Cardiac muscle cell (in vitro differentiated cells and primary cell): ENCODE measurements around the gene CYSLTR1. TPM values are rescaled to one million over a fixed set of nuclear protein-coding genes. Genes with fewer than 3 reads are reported as not detected.

Experiments used
- DNase-seq, 2 donors: peaks; one replicate each; pipeline versions ENCODE4 v3.0.0 to v3.0.0-alpha.2; 2010 to 2017; ENCODE audit warnings: low read depth in 1 of 2, low spot score in 1 of 2
- H3K27ac ChIP-seq: fragments of 200-600 bp; sonication (generic); 2 replicates; pipeline ENCODE4 v1.5.1; 2016
- H3K27me3 ChIP-seq: fragments of 200-600 bp; sonication (generic); 2 replicates; pipeline ENCODE4 v1.6.0; 2016; ENCODE audit warnings: control low read depth
- H3K36me3 ChIP-seq: fragments of 200-600 bp; sonication (generic); 2 replicates; pipeline ENCODE4 v1.5.1; 2016; ENCODE audit warnings: control low read depth
- H3K4me1 ChIP-seq: fragments of 200-600 bp; sonication (generic); 2 replicates; pipeline ENCODE4 v1.8.1; 2017; ENCODE audit warnings: low read depth, mild to moderate bottlenecking, mixed run types
- H3K4me3 ChIP-seq: fragments of 200-600 bp; sonication (generic); 2 replicates; pipeline ENCODE4 v1.5.1; 2016; ENCODE audit warnings: mild to moderate bottlenecking
- H3K9me3 ChIP-seq: fragments of 200-600 bp; sonication (generic); 2 replicates; pipeline ENCODE4 v1.5.1; 2017; ENCODE audit warnings: low read depth, mild to moderate bottlenecking, control low read depth
- polyA plus RNA-seq: library from polyadenylated mRNA; unstranded; fragments of >200 nt; fragmentation: Nextera tagmentation; extraction: Ambion mirVana; gene quantifications from 2 replicates; pipeline ENCODE4 v1.2.1, GENCODE V29; 2016
- total RNA-seq: library from RNA; depleted of rRNA; stranded (reverse); fragments of >200 nt; gene quantifications from 2 replicates; pipeline ENCODE4 v1.2.3, GENCODE V29; 2016
- TF ChIP-seq, protein P1 (sequence below): IDR thresholded peaks from 2 replicates; pipeline ENCODE4 v1.5.1; 2012; ENCODE audit warnings: low read depth, mild to moderate bottlenecking, low read length

Gene CYSLTR1
- total and polyA plus RNA-seq, 2 experiments from 2014 or later, result not detected

DNA sequence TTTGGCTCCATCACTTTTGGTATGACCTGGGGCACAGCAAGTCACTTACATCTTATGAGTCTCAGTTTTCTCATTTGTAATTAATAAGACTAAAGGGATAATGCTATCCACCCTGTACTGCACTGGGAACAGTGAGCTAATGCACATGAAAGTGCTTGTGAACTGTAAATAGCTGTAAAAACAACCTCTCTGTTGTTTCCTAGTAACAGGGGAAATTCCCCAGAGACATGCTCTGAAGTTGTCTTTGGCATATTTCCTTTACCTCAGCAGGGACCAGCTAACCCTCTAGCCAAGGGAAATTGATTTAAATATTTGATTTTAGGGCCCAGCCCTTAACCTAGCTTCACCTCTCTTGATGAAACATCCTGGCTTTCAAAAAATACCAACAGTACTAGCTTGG, 6.1 kb upstream of the CYSLTR1 start:
- no peaks in the 10 kb centered on the region for H3K36me3 ChIP-seq
- H3K4me1 ChIP-seq, result no peaks in the 10 kb centered on the region
- H3K9me3 ChIP-seq, result no peaks in the 10 kb centered on the region
- H3K27ac ChIP-seq, result no peak overlapping the region
- TF ChIP-seq, protein P1, sequence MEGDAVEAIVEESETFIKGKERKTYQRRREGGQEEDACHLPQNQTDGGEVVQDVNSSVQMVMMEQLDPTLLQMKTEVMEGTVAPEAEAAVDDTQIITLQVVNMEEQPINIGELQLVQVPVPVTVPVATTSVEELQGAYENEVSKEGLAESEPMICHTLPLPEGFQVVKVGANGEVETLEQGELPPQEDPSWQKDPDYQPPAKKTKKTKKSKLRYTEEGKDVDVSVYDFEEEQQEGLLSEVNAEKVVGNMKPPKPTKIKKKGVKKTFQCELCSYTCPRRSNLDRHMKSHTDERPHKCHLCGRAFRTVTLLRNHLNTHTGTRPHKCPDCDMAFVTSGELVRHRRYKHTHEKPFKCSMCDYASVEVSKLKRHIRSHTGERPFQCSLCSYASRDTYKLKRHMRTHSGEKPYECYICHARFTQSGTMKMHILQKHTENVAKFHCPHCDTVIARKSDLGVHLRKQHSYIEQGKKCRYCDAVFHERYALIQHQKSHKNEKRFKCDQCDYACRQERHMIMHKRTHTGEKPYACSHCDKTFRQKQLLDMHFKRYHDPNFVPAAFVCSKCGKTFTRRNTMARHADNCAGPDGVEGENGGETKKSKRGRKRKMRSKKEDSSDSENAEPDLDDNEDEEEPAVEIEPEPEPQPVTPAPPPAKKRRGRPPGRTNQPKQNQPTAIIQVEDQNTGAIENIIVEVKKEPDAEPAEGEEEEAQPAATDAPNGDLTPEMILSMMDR, result no peak
- no peaks in the 10 kb centered on the region for H3K27me3 ChIP-seq
- DNase-seq, result no peak
- H3K4me3 ChIP-seq, result no peak overlapping the region

DNA sequence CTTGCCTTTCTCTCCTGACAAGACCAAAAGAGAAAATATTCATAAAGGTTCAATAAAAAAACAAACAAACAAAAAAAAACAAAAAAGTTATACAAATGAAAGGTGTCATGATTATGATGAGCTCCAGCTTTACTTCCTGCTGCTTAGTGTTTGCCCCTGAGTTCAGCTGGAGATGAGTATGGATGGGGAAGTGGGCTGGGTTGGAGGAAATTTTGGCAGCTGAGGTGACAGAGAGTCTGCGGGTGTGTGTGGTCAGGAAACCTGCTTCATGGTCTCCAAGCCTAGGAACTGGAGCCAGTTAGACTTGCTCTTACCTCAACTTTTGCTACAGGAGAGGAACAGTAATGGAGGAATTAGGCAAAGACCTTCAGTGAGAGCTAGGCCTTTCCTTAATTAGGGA, 4.3 kb upstream of the CYSLTR1 start:
- Histone ChIP-seq H3K27me3 (no peaks in the 10 kb centered on the region), H3K4me1 (no peaks in the 10 kb centered on the region), H3K27ac (no peak overlapping the region), H3K36me3 (no peaks in the 10 kb centered on the region), H3K4me3 (no peak overlapping the region), H3K9me3 (no peaks in the 10 kb centered on the region)
- TF ChIP-seq, protein P1, result no peak
- DNase-seq, result no peak

DNA sequence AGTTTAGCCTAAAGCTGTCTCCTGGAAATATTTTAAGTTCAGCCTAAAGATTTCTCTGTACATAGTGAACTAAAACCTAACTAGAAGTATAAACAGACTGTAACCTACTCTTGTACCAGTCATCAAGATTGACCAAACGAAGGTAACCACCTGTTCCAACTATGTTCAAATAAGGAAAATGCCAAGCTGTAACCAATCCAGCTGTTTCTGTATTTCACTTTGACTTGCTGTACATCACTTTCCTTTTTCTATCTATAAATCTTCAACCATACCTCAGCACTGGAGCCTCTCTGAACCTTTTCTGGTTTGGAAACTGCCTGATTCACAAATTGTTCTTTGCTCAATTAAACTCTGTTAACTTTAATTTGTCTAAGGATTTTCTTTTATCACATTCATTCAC, 3.1 kb upstream of the CYSLTR1 start:
- no peak overlapping the region for H3K4me3 ChIP-seq
- no peaks in the 10 kb centered on the region for H3K4me1 ChIP-seq
- no peaks in the 10 kb centered on the region for H3K9me3 ChIP-seq
- H3K36me3 ChIP-seq, result no peaks in the 10 kb centered on the region
- no peak overlapping the region for H3K27ac ChIP-seq
- no peaks in the 10 kb centered on the region for H3K27me3 ChIP-seq
- TF ChIP-seq, protein P1, result no peak
- DNase-seq, result no peak

DNA sequence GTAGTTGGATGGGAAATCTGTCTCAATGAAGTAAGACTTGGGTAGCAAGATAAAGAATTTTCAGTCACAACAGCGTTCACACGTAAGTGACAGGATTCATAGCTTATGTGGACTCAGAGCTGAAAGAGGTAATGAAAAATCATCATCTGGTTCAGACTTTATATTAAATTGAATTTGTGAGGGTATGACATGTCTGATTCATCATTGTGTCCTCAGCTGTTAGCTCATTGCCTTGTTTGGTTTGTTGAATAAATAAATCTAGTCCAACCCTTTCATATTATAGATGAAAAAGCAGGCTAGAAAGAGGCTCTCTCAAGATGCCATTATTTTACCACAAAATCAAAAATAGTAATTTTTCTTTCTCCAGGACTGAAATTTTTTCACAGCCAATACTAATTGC, 2.7 kb upstream of the CYSLTR1 start:
- no peaks in the 10 kb centered on the region for H3K27me3 ChIP-seq
- no peaks in the 10 kb centered on the region for H3K4me1 ChIP-seq
- TF ChIP-seq, protein P1, result no peak
- H3K36me3 ChIP-seq, result no peaks in the 10 kb centered on the region
- H3K27ac ChIP-seq, result no peak overlapping the region
- no peaks in the 10 kb centered on the region for H3K9me3 ChIP-seq
- H3K4me3 ChIP-seq, result no peak overlapping the region
- DNase-seq, result no peak

GRCh38 chrX:78329486-78329885, 2.1 kb upstream of the CYSLTR1 start:
- Histone ChIP-seq H3K9me3 (no peaks in the 10 kb centered on the region), H3K36me3 (no peaks in the 10 kb centered on the region), H3K4me1 (no peaks in the 10 kb centered on the region), H3K27ac (no peak overlapping the region), H3K4me3 (no peak overlapping the region), H3K27me3 (no peaks in the 10 kb centered on the region)
- no peak for DNase-seq
- TF ChIP-seq, protein P1, result no peak

- no peak for DNase-seq
- H3K4me1 ChIP-seq, result no peaks in the 10 kb centered on the region
- no peaks in the 10 kb centered on the region for H3K36me3 ChIP-seq
- no peaks in the 10 kb centered on the region for H3K9me3 ChIP-seq
- TF ChIP-seq, protein P1, result no peak
- no peaks in the 10 kb centered on the region for H3K27me3 ChIP-seq
- H3K4me3 ChIP-seq, result no peak overlapping the region
- H3K27ac ChIP-seq, result no peak overlapping the region
These were observed 1.0 kb downstream of the CYSLTR1 start for GRCh38 chrX:78326401-78326800.
